IMR-90 (cell line): ENCODE data around the gene BCAS3. TPM values are rescaled to one million over a fixed set of nuclear protein-coding genes. Genes with fewer than 3 reads are reported as not detected.

ENCODE experiments used
- BHLHE40 ChIP-seq: fragments of 150-350 bp; IDR thresholded peaks from 2 replicates; pipeline ENCODE4 v1.6.1; 2016; ENCODE audit warnings: mild to moderate bottlenecking, low read depth, low read length
- ELK1 ChIP-seq: fragments of 150-350 bp; IDR thresholded peaks from 2 replicates; pipeline ENCODE4 v1.6.1; 2016; ENCODE audit warnings: low read depth, mild to moderate bottlenecking, low read length, moderate library complexity, borderline replicate concordance
- FOS ChIP-seq: fragments of 150-350 bp; IDR thresholded peaks from 2 replicates; pipeline ENCODE4 v1.6.1; 2016; ENCODE audit warnings: low read depth, low read length
- MAFK ChIP-seq: IDR thresholded peaks from 2 replicates; pipeline ENCODE4 v1.6.1; 2012; ENCODE audit warnings: low read depth, low read length, improper control_type of control experiment
- RAD21 ChIP-seq: IDR thresholded peaks from 2 replicates; pipeline ENCODE4 v1.6.1; 2012; ENCODE audit warnings: low read length, improper control_type of control experiment
- polyA plus RNA-seq, 3 experiments: library from polyadenylated mRNA; depleted of rRNA; stranded (reverse); fragments of >200 nt; gene quantifications; 2 replicates each; pipeline ENCODE4 v1.2.3, GENCODE V29; 2012; ENCODE audit warnings: low replicate concordance in 1 of 3
- total RNA-seq: library from RNA; depleted of rRNA; stranded (reverse); fragments of >200 nt; gene quantifications from 2 replicates; pipeline ENCODE4 v1.2.3, GENCODE V29; 2012

The BCAS3 gene
- total and polyA plus RNA-seq, 2 of the 4 experiments (the other 2 are of a cell fraction) = 6.3 to 27.1 TPM

DNA sequence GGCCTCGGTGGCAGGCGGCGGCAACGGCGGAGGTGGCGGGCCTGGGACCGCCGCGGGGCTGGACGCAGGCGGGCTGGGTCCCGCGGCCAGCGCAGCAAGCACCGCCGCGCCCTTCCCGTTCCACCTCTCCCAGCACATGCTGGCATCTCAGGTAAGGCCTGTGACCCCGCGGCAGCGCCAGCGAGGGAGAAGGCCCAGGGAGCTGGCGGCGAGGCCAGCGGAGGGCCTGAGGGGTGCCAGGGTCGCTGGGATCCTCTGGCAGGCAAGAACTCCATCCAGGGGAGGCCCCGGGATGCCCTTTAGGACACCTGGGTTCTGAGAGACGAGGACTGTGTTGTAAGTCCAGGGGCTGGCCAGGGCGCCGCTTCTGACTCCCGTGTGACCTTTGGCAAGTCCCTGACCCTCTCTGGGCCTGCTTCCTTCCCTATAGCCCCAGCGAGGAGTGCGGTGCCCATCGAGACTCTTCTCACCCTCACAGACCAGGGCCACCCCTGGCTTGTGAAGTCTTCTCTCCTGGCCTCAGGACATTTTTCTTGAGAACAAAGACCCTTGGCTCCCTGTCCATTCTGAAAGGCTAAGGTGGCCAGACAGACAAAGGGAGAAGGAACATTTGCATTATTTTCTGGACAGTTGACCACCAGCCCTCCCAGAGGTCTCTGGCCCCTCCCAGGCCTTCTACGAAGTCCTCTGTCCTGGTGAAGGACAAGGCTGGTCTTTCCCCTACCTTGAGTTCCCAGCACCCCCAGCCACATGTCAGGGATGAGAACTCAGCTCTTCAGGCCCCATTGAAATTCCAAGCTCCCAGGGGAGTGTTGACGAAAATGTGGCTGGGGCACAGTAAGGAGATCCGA is 728.3 kb downstream of the BCAS3 start (continued):
- TF ChIP-seq ELK1 = no peak
- no peak for TF ChIP-seq BHLHE40
- TF ChIP-seq RAD21 = no peak
- TF ChIP-seq MAFK = no peak
- TF ChIP-seq FOS = no peak
